HG03060 (cell line): ENCODE results near the gene RELA.

Experiments used
- ATAC-seq: cut with Tn5 transposase; IDR thresholded peaks from one replicate; pipeline ENCODE4 v1.9.1; 2021; ENCODE audit warnings: low read depth, moderate number of reproducible peaks; ENCODE audit not compliant: unreplicated experiment

The RELA gene

DNA sequence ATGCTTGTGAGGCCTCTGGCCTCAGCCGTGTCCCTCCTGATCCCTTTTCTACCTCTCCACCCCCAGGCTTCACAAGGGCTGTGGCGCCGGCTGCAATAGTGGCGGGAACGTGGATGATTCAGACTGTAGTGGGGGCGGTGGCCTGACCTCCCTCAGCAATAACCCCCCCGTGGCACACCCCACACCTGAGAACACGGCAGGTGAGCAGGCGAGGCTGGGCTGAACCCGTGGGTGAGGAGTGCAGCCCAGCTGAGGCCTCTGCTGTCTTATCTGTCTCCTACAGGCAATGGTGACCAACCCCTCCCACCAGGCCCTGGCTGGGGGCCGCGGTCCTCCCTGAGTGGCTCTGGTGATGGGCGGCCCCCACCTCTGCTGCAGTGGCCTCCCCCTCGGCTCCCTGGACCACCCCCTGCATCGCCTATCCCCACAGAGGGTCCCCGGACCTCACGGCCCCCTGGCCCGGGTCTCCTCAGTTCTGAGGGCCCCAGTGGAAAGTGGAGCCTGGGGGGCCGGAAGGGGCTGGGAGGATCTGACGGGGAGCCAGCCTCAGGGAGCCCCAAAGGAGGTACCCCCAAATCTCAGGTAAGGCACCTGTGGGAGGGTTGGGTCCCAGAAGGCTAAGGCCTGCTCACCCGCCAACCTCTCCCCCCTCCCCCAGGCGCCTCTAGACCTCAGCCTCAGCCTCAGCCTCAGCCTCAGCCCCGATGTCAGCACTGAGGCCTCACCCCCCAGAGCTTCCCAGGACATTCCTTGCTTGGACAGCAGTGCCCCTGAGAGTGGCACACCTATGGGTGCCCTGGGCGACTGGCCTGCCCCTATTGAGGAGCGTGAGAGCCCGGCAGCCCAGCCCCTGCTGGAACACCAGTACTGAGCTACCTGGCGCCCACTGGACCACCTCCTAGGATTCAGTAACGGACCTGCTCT is 26.3 kb downstream of the RELA start:
- no peak for ATAC-seq

DNA sequence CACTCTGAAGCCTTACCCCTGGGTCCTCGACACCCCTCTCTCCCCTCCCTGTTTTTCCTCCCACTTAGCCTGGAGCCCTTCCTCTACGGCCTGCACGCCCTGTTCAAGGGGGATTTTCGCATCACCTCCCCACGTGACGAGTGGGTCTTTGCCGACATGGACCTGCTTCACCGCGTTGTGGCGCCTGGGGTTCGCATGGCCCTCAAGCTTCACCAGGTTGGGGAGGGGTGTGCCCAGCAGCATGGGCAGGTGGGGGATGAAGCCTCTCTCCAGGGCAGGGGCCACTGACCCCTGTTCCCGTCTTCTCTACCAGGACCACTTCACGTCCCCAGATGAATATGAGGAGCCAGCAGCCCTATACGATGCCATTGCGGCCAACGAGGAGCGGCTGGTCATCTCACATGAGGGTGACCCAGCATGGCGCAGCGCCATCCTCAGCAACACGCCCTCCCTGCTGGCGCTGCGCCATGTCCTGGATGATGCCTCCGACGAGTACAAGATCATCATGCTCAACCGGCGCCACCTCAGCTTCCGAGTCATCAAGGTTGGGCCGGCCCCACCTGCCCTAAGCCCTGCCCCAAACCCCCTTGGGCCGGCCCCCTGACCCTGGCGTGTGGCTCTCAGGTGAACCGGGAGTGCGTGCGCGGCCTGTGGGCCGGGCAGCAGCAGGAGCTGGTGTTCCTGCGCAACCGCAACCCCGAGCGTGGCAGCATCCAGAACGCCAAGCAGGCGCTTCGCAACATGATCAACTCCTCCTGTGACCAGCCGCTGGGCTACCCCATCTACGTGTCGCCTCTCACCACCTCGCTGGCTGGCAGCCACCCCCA is 27.6 kb downstream of the RELA start:
- no peak for ATAC-seq

- no peak for ATAC-seq
These were observed 28.3 kb downstream of the RELA start for GRCh38 chr11:65634440-65634839.

GRCh38 chr11:65634109-65634436 is 28.6 kb downstream of the RELA start:
- no peak for ATAC-seq

- ATAC-seq: no peak
These were observed 29.2 kb downstream of the RELA start for GRCh38 chr11:65633390-65634108.

- no peak for ATAC-seq
These were observed 32.5 kb downstream of the RELA start for GRCh38 chr11:65630215-65630614.

- ATAC-seq: no peak
These were observed 33.1 kb downstream of the RELA start for GRCh38 chr11:65629579-65629978.

DNA sequence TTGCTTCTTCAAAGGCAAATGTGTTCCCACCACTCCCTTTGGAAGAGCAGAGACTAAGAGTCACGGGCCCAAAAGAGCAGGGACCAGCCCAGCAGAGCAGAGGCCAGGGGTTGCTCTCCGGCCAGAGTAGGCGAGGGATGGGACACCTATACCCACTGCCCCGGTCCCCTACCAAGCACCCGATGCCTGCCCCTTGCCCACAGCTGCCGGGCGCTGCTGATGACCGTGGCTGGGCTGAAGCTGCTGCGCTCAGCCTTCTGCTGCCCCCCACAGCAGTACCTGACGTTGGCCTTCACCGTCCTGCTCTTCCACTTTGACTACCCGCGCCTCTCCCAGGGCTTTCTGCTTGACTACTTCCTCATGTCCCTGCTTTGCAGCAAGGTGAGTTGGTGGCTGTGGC is 35.5 kb downstream of the RELA start:
- ATAC-seq: no peak

GRCh38 chr11:65625628-65626342 is 36.9 kb downstream of the RELA start:
- no peak for ATAC-seq

DNA sequence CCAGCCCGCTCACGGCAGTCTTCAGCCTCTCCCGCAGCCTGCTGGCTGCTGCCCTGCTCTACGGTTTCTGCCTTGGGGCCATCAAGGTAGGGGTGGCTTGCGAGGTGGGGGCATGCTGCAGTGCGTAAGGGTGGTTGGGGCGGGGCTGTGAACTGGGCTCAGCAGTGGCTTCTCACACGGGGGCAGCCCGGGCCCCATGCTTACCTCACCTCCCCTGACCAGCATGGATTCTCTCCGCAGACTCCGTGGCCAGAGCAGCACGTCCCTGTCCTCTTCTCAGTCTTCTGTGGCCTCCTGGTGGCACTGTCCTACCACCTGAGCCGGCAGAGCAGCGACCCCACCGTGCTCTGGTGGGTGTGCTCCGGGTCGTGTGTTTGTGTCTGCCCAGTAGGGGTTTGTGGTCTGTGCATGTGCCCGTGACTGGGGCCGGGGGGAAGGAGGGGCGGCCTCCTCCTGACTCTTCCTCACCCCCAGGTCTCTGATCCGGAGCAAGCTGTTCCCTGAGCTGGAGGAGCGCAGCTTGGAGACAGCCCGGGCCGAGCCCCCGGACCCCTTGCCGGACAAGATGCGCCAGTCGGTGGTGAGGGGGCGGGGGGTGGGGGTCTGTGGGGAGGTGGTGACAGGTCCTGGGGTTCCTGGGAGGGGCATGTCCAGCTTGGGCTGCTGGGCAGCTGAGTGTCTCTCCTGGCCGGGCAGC is 37.6 kb downstream of the RELA start:
- ATAC-seq: no peak

GRCh38 chr11:65623852-65624616 is 38.7 kb downstream of the RELA start:
- ATAC-seq: no peak

- no peak for ATAC-seq
These were observed 39.5 kb downstream of the RELA start for GRCh38 chr11:65623177-65623576.

DNA sequence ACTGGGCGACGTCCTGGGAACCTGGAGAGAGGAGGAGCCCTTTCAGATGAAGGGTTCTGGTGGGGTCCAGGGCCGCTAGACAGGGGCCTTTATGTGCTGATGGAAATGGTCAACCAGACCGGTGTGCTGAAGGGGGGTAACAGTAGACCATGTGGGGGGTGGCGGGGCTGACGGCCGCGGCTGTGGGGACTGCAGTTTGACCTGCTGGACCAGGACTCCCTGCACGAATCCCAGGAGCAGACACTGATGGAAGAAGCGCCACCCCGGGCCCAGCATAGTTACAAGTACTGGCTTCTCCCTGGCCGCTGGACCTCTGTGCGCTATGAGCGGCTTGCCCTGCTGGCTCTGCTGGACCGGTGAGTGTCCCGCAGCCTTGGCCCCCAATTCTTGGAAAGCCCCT is 40.7 kb downstream of the RELA start:
- ATAC-seq: no peak

DNA sequence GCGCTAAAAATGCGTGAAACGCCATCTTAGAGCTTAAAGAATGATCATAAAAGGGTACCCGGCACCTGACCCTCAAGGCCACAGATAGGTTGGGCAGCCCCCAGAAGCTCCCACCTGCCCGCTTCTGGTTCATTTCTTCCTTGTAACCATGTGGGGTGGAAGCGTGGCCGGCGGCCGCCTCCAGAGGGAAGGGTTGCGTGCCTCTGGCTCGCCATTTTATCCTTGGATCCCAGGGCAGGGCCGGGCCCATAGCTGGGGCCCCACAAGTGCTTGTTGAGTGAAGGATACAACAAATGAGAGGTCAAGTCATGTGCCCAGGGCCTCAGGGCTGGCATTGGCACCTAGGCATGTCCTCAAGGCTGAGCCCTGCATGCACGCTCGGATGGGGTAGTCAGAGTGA is 41.3 kb downstream of the RELA start:
- ATAC-seq: no peak

- no peak for ATAC-seq
These were observed 42.0 kb downstream of the RELA start for GRCh38 chr11:65620666-65621065.

DNA sequence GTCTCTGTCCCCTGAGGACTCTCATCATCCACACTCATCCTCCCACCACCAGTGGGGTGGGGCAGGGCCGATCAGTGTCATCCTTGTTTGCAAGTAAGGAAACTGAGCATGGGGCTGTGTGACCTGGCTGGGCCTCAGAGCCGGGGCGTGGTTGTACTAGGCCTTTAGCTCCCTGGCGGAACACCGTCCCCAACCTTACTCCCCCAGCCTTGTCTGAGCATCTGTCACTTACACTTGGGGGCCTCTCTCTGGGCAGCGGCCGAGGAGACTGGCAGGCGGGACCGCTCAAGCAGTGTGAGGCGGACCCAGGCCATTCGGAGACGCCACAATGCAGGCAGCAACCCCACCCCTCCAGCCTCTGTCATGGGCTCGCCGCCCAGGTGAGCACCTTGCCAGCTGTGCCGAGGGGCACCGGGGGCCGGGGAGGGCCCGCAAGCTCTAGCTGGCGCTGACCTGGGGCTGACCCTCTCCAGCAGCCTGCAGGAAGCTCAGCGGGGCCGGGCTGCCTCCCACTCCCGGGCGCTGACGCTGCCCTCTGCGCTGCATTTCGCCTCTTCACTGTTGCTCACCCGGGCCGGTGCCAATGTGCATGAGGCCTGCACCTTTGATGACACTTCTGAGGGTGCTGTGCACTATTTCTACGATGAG is 43.3 kb downstream of the RELA start:
- no peak for ATAC-seq

DNA sequence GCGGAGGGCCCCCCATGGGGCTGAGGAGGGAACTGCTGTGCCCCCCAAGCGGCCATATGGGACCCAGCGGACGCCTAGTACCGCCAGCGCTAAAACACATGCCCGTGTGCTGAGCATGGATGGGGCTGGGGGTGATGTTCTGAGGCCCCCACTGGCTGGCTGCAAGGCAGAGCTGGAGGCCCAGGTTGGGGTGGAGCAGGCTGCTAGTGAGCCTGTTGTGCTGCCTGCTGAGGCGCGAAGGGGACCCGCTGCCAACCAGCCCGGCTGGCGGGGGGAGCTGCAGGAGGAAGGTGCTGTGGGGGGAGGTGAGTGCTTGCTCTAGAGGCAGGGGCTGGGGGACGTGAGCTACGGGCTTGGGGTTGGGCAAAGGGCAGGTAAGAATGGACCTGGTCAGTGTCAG is 44.0 kb downstream of the RELA start:
- no peak for ATAC-seq

GRCh38 chr11:65617990-65618751 is 44.5 kb downstream of the RELA start:
- no peak for ATAC-seq
